SU-DHL-6 (cell line): ENCODE data around the gene DOCK3.

Experiments
- H2AFZ ChIP-seq: fragments of 200-600 bp; sonication (generic); 2 replicates; pipeline ENCODE4 v1.6.1; 2014; ENCODE audit warnings: low read depth, mild to moderate bottlenecking, moderate library complexity, mixed read lengths, antibody characterized with exemption, low read length; ENCODE audit not compliant: severe bottlenecking
- H3F3A ChIP-seq: fragments of 200-600 bp; shearing (Covaris generic); 2 replicates; pipeline ENCODE4 v1.6.0; 2016; ENCODE audit warnings: antibody characterized with exemption, mild to moderate bottlenecking; ENCODE audit not compliant: insufficient read depth
- H3K27ac ChIP-seq: fragments of 200-600 bp; sonication (generic); 2 replicates; pipeline ENCODE4 v1.5.1; 2016; ENCODE audit warnings: low read depth, mild to moderate bottlenecking, low read length, moderate library complexity, mixed read lengths
- H3K27me3 ChIP-seq: fragments of 200-600 bp; sonication (generic), shearing (Covaris generic); 2 replicates; pipeline ENCODE4 v1.6.0; 2014; ENCODE audit warnings: mild to moderate bottlenecking, low read length
- H3K36me3 ChIP-seq: fragments of 200-600 bp; sonication (generic); 2 replicates; pipeline ENCODE4 v1.6.1; 2014; ENCODE audit warnings: mild to moderate bottlenecking, low read length, mixed read lengths
- H3K4me2 ChIP-seq: fragments of 300-600, 200-600 bp; shearing (Covaris generic), sonication (generic); 2 replicates; pipeline ENCODE4 v1.6.0; 2014; ENCODE audit warnings: low read length, low read depth, mild to moderate bottlenecking; ENCODE audit not compliant: poor library complexity, severe bottlenecking
- H3K4me3 ChIP-seq: fragments of 200-600 bp; sonication (generic); 2 replicates; pipeline ENCODE4 v1.5.1; 2014; ENCODE audit warnings: antibody characterized with exemption, low read length, mild to moderate bottlenecking, mixed read lengths; ENCODE audit not compliant: insufficient read depth, poor library complexity, severe bottlenecking
- H3K79me2 ChIP-seq: fragments of 200-600 bp; sonication (generic); 2 replicates; pipeline ENCODE4 v1.6.1; 2014; ENCODE audit warnings: mild to moderate bottlenecking, low read length, moderate library complexity; ENCODE audit not compliant: insufficient read depth
- H3K9ac ChIP-seq: fragments of 200-600 bp; sonication (generic); 2 replicates; pipeline ENCODE4 v1.7.0; 2014; ENCODE audit warnings: mild to moderate bottlenecking, low read length
- H3K9me2 ChIP-seq: fragments of 200-600 bp; sonication (generic); replicated peaks from 2 replicates; pipeline ENCODE4 v1.6.1; 2014; ENCODE audit warnings: low read length; ENCODE audit not compliant: insufficient read depth
- H3K9me3 ChIP-seq: fragments of 200-600 bp; sonication (generic); 2 replicates; pipeline ENCODE4 v1.6.1; 2014; ENCODE audit warnings: low read length, mixed read lengths; ENCODE audit not compliant: insufficient read depth
- H4K20me1 ChIP-seq: fragments of 200-600 bp; sonication (generic); 2 replicates; pipeline ENCODE4 v1.6.1; 2014; ENCODE audit warnings: low read depth, mild to moderate bottlenecking, antibody characterized with exemption, low read length, moderate library complexity, mixed read lengths
- CTCF ChIP-seq: fragments of 200-600 bp; sonication (generic); IDR thresholded peaks from one replicate; pipeline ENCODE4 v1.5.1; 2017; ENCODE audit warnings: antibody characterized with exemption, mild to moderate bottlenecking, low read length, moderate library complexity; ENCODE audit not compliant: insufficient read depth, poor library complexity, severe bottlenecking
- EZH2phosphoT487 ChIP-seq: fragments of 200-600 bp; sonication (generic), shearing (Covaris generic); conservative IDR thresholded peaks from 2 replicates; pipeline ENCODE4 v1.6.1; 2018; ENCODE audit warnings: mild to moderate bottlenecking, antibody characterized with exemption, low read length, moderate library complexity, mixed read lengths

The DOCK3 gene

GRCh38 chr3:51379746-51380455 is 705.2 kb downstream of the DOCK3 start:
- Histone ChIP-seq H3F3A (no peaks in the 10 kb centered on the region; the same call in 1 of the 2 replicates), H3K36me3 (no peaks in the 10 kb centered on the region), H2AFZ (no peak overlapping the region), H3K9me3 (no peaks in the 10 kb centered on the region), H3K9me2 (no peaks in the 10 kb centered on the region), H3K4me3 (no peak overlapping the region), H3K4me2 (no peak overlapping the region), H3K27me3 (no peaks in the 10 kb centered on the region), H3K79me2 (no peaks in the 10 kb centered on the region), H4K20me1 (no peaks in the 10 kb centered on the region), H3K9ac (no peak overlapping the region), H3K27ac (no peak overlapping the region)
- TF ChIP-seq CTCF (no peak), EZH2phosphoT487 (no peak)

GRCh38 chr3:51380601-51381332 is 706.0 kb downstream of the DOCK3 start:
- Histone ChIP-seq H3K9me2 (no peaks in the 10 kb centered on the region), H3K36me3 (no peaks in the 10 kb centered on the region), H2AFZ (no peak overlapping the region), H3F3A (peaks cover 3% of the 10 kb centered on the region; the same call in 1 of the 2 replicates), H3K27ac (no peak overlapping the region), H3K27me3 (no peaks in the 10 kb centered on the region), H3K9me3 (no peaks in the 10 kb centered on the region), H3K9ac (no peak overlapping the region), H4K20me1 (no peaks in the 10 kb centered on the region), H3K4me2 (no peak overlapping the region), H3K4me3 (no peak overlapping the region), H3K79me2 (peaks cover 6% of the 10 kb centered on the region)
- TF ChIP-seq CTCF = no peak
- no peak for TF ChIP-seq EZH2phosphoT487

- no peak overlapping the region for H3K4me2 ChIP-seq
- no peak for TF ChIP-seq EZH2phosphoT487
- no peak for TF ChIP-seq CTCF
- peaks cover 11% of the 10 kb centered on the region for H3K79me2 ChIP-seq
- H3F3A ChIP-seq = peaks cover 5% of the 10 kb centered on the region; the same call in 1 of the 2 replicates
- H3K4me3 ChIP-seq = no peak overlapping the region
- no peak overlapping the region for H3K27ac ChIP-seq
- no peaks in the 10 kb centered on the region for H4K20me1 ChIP-seq
- H3K36me3 ChIP-seq = peaks cover 1% of the 10 kb centered on the region; the same call in 1 of the 2 replicates
- no peaks in the 10 kb centered on the region for H3K9me2 ChIP-seq
- H3K9ac ChIP-seq = no peak overlapping the region
- H2AFZ ChIP-seq = no peak overlapping the region
- H3K27me3 ChIP-seq = no peaks in the 10 kb centered on the region
- no peaks in the 10 kb centered on the region for H3K9me3 ChIP-seq
Observed at GRCh38 chr3:51381333-51381705, 706.6 kb downstream of the DOCK3 start.
